GM12878 (cell line): ENCODE data around the gene BCL2L12. TPM values are rescaled to one million over a fixed set of nuclear protein-coding genes. Genes with fewer than 3 reads are reported as not detected.

Experiments
- ATAC-seq: fragments of 200-7000 bp; cut with Tn5 transposase; 3 replicates; pipeline ENCODE4 v1.9.1; 2020; ENCODE audit warnings: mild to moderate bottlenecking, moderate library complexity
- BruUV-seq: library from RNA; stranded (reverse); fragments of 400-500 nt; replicated peaks from 2 replicates; lab custom pipeline; 2021; lab: Mats Ljungman, UMichigan
- CTCF ChIA-PET: fragments of 300-600 bp; sonication (Branson Sonifier 250); formaldehyde crosslinking; extraction: SDS; loops from one replicate; lab custom pipeline; 2021; ENCODE audit warnings: inconsistent platforms; lab: Yijun Ruan, JAX
- POLR2A ChIA-PET: fragments of 350-600 bp; formaldehyde crosslinking; extraction: SDS; loops from one replicate; lab custom pipeline; 2021; ENCODE audit warnings: inconsistent platforms; lab: Charles Lee
- RAD21 ChIA-PET: fragments of 300-600 bp; sonication (Branson Sonifier 250); formaldehyde crosslinking; loops from one replicate; lab custom pipeline; 2023; ENCODE audit warnings: antibody characterized with exemption; ENCODE audit not compliant: unreplicated experiment; lab: Charles Lee
- SMC1A ChIA-PET: fragments of 300-600 bp; sonication (Branson Sonifier 250); formaldehyde crosslinking; loops from one replicate; lab custom pipeline; 2023; ENCODE audit not compliant: unreplicated experiment, uncharacterized antibody; lab: Charles Lee
- DNase-seq: peaks from one replicate; pipeline ENCODE4 v3.0.0-alpha.2; 2011; ENCODE audit warnings: low read depth, low spot score
- FAIRE-seq: peaks from 3 replicates; lab custom pipeline; 2011; peaks lifted over from hg19 to GRCh38; lab: Jason Lieb, UNC
- H2AFZ ChIP-seq: 2 replicates; pipeline ENCODE4 v1.6.0; 2011; ENCODE audit warnings: low read depth, low read length, control low read depth; ENCODE audit not compliant: control insufficient read depth
- H3K27ac ChIP-seq: 2 replicates; pipeline ENCODE4 v1.5.1; 2011; ENCODE audit warnings: control low read depth; ENCODE audit not compliant: control insufficient read depth, insufficient read depth
- H3K27me3 ChIP-seq, 2 experiments: replicated peaks in 1 of 2; 2 replicates each; pipeline versions ENCODE4 v1.6.0 to v1.6.1; 2011; ENCODE audit warnings: low read length in 1 of 2; ENCODE audit not compliant: control insufficient read depth in 2 of 2, insufficient read depth in 2 of 2
- H3K36me3 ChIP-seq, 2 experiments: 2 replicates each; pipeline ENCODE4 v1.5.1; 2011; ENCODE audit warnings: low read length in 1 of 2; ENCODE audit not compliant: control insufficient read depth in 2 of 2, insufficient read depth in 2 of 2
- H3K4me1 ChIP-seq: 2 replicates; pipeline ENCODE4 v1.6.1; 2011; ENCODE audit warnings: mild to moderate bottlenecking, low read length, moderate library complexity, mixed read lengths; ENCODE audit not compliant: control insufficient read depth, insufficient read depth
- H3K4me2 ChIP-seq: 2 replicates; pipeline ENCODE4 v1.6.0; 2011; ENCODE audit warnings: control low read depth; ENCODE audit not compliant: control insufficient read depth, insufficient read depth
- H3K4me3 ChIP-seq: fragments of 200-600 bp; sonication (generic); 2 replicates; pipeline ENCODE4 v1.5.1; 2016
- H3K79me2 ChIP-seq: 2 replicates; pipeline ENCODE4 v1.6.0; 2011; ENCODE audit warnings: low read length; ENCODE audit not compliant: control insufficient read depth, insufficient read depth
- H3K9ac ChIP-seq: 2 replicates; pipeline ENCODE4 v1.8.0; 2011; ENCODE audit warnings: low read length, control low read depth, mixed read lengths; ENCODE audit not compliant: control insufficient read depth, insufficient read depth
- H3K9me3 ChIP-seq: replicated peaks from 3 replicates; pipeline ENCODE4 v1.5.1; 2011; ENCODE audit warnings: mild to moderate bottlenecking, low read length; ENCODE audit not compliant: control insufficient read depth, insufficient read depth
- H4K20me1 ChIP-seq: 2 replicates; pipeline ENCODE4 v1.6.0; 2011; ENCODE audit not compliant: control insufficient read depth, insufficient read depth
- E4F1 ChIP-seq: fragments of 450-650 bp; IDR thresholded peaks from 2 replicates; pipeline ENCODE4 v1.6.1; 2018; ENCODE audit warnings: borderline replicate concordance, mild to moderate bottlenecking; ENCODE audit not compliant: partially characterized antibody
- ETV6 ChIP-seq, 2 experiments: fragments of 450-650 bp in 1 of 2; IDR thresholded peaks in 1 of 2; conservative IDR thresholded peaks in 1 of 2; 2 replicates each; pipeline ENCODE4 v1.6.1; 2014; ENCODE audit warnings: antibody characterized with exemption in 1 of 2, borderline replicate concordance in 1 of 2, low read depth in 1 of 2, mild to moderate bottlenecking in 1 of 2, moderate library complexity in 1 of 2
- IRF5 ChIP-seq: fragments of 450-650 bp; IDR thresholded peaks from 2 replicates; pipeline ENCODE4 v1.6.1; 2017; ENCODE audit warnings: borderline replicate concordance
- JUNB ChIP-seq: IDR thresholded peaks from 2 replicates; pipeline ENCODE4 v1.6.1; 2016; ENCODE audit warnings: antibody characterized with exemption, mild to moderate bottlenecking
- NR2F1 ChIP-seq: fragments of 450-650 bp; conservative IDR thresholded peaks from 2 replicates; pipeline ENCODE4 v1.6.1; 2017; ENCODE audit warnings: mild to moderate bottlenecking
- WGBS: methylation state at CpG from one replicate; pipeline ENCODE4 v1.1.6; 2016; ENCODE audit warnings: low lambda C conversion rate; ENCODE audit not compliant: insufficient replicate concordance, insufficient coverage; ENCODE audit errors: missing lambda C conversion rate; 5-methylcytosine and 5-hydroxymethylcytosine counted together
- in situ Hi-C: fragments of 300-500 bp; cut with MboI; formaldehyde crosslinking; loops from 9 replicates; pipeline ENCODE4 v1.14.3; 2018; ENCODE audit warnings: mixed read lengths
- intact Hi-C: fragments of 100-400 bp; cut with micrococcal nuclease; formaldehyde crosslinking; loops from one replicate; pipeline ENCODE4 v1.14.2; 2022; ENCODE audit not compliant: unreplicated experiment
- polyA plus RNA-seq, 11 experiments: library from polyadenylated mRNA; depleted of rRNA in 4 of 11; unstranded in 6 of 11; stranded (reverse) in 5 of 11; fragments of >200 nt; fragmentation: Nextera tagmentation in 4 of 11; fragmentation: Illumina TruSeq in 1 of 11; extraction: Ambion mirVana in 4 of 11; extraction: Trizol in 1 of 11; gene quantifications; 1 replicate in 1 of 11; 2 replicates in 10 of 11; pipeline versions ENCODE4 v1.2.1 to v1.2.3, GENCODE V29; 2011 to 2016; ENCODE audit warnings: inconsistent platforms in 2 of 11, missing spikeins in 2 of 11, low read depth in 1 of 11
- total RNA-seq, 4 experiments: library from RNA; depleted of rRNA in 3 of 4; stranded (reverse); fragments of >200 nt in 3 of 4; fragmentation: Illumina TruSeq in 1 of 4; extraction: Trizol in 1 of 4; gene quantifications; 2 replicates each; pipeline versions ENCODE4 v1.2.1 to v1.2.3, GENCODE V29; 2013 to 2021

Gene BCL2L12
- total and polyA plus RNA-seq, 10 of the 15 experiments (the other 5 are each of a cell fraction or from before 2014, with no cell fraction given): 1.8 to 143 (median 50.4) TPM

GRCh38 chr19:49646586-49646985, 19.1 kb upstream of the BCL2L12 start (continued):
- TF ChIP-seq IRF5 (no peak), JUNB (no peak), E4F1 (no peak)
- TF ChIP-seq, all 136 proteins: peak for 0

- no peak overlapping the region for H3K9ac ChIP-seq
- H3K36me3 ChIP-seq: peaks cover 0 to 21% of the 10 kb centered on the region in 2 experiments; a peak in 3 of 4 replicates
- FAIRE-seq: no peak
- no peaks in the 10 kb centered on the region for H3K9me3 ChIP-seq
- H3K4me2 ChIP-seq: no peak overlapping the region
- POLR2A ChIA-PET: no interaction called here
- RAD21 ChIA-PET: no interaction called here
- 98% methylated on average over 18 of the region's 72 CpGs for WGBS
- intact Hi-C loops (no loop called here), in situ Hi-C loops (no loop called here)
- no peak for ATAC-seq
- H3K4me3 ChIP-seq: no peak overlapping the region
- CTCF ChIA-PET: no interaction called here
- BruUV-seq: no TSS peak
- no peaks in the 10 kb centered on the region for H3K4me1 ChIP-seq
- SMC1A ChIA-PET: no interaction called here
- H2AFZ ChIP-seq: no peak overlapping the region
- no peaks in the 10 kb centered on the region for H3K27me3 ChIP-seq
- TF ChIP-seq ETV6 (conservative IDR thresholded peaks at IDR 0.05 in 1 of 2, IDR thresholded peaks at IDR 0.05 in 1 of 2; ENCODE audit: borderline replicate concordance in 1 of 2, low read depth in 1 of 2): no peak
- TF ChIP-seq NR2F1: no peak
- no peaks in the 10 kb centered on the region for H4K20me1 ChIP-seq
- no peak for DNase-seq
- no peaks in the 10 kb centered on the region; the same call in 1 of the 2 replicates for H3K79me2 ChIP-seq
- H3K27ac ChIP-seq: no peak overlapping the region
Measured at GRCh38 chr19:49651029-49651819, 14.5 kb upstream of the BCL2L12 start.
